B cell (primary cell): ENCODE measurements around the gene MAP7D1.

ENCODE experiments used
- EZH2 ChIP-seq: IDR thresholded peaks from 2 replicates; pipeline ENCODE4 v1.6.1; 2012; ENCODE audit warnings: borderline replicate concordance, low read depth, mild to moderate bottlenecking, moderate library complexity, low read length; ENCODE audit not compliant: insufficient read depth, poor library complexity, severe bottlenecking
- TF ChIP-seq, protein P1 (sequence below): fragments of 200-600 bp; IDR thresholded peaks from one replicate; pipeline ENCODE4 v1.8.0; 2022; ENCODE audit warnings: antibody characterized with exemption, mild to moderate bottlenecking

DNA sequence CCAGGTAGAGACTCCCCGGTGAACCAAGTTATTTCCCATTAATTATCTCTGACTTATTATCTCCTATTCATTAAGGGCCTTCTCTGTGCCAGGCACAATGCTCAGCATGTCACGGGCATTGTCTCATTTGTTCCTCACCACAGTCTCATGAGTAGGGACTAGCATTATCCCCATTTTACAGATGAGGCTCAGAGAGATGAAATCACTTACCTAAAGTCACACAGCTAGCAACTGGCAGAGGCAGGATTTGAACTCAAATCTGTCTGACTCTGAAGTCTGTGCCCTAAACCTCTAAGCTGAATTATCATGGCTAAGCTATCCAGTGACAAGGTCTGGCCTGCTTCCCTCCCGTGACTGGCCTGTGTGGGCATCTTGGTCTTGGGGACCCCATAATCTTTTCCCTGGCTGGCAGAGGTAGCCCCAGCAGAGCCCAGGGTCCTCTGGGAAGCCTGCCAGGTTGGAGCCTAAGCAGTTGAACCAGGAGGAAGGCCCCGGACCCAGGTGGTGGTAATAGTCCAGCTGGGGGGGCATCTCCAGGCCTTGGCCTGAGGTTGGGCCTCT lies 4.5 kb downstream of the MAP7D1 start:
- TF ChIP-seq EZH2: no peak
- TF ChIP-seq, protein P1, sequence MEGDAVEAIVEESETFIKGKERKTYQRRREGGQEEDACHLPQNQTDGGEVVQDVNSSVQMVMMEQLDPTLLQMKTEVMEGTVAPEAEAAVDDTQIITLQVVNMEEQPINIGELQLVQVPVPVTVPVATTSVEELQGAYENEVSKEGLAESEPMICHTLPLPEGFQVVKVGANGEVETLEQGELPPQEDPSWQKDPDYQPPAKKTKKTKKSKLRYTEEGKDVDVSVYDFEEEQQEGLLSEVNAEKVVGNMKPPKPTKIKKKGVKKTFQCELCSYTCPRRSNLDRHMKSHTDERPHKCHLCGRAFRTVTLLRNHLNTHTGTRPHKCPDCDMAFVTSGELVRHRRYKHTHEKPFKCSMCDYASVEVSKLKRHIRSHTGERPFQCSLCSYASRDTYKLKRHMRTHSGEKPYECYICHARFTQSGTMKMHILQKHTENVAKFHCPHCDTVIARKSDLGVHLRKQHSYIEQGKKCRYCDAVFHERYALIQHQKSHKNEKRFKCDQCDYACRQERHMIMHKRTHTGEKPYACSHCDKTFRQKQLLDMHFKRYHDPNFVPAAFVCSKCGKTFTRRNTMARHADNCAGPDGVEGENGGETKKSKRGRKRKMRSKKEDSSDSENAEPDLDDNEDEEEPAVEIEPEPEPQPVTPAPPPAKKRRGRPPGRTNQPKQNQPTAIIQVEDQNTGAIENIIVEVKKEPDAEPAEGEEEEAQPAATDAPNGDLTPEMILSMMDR: no peak
